Hepatocyte (in vitro differentiated cells): ENCODE measurements around the gene RIMBP2.

Experiments
- EZH2 ChIP-seq: fragments of 200-600 bp; sonication (generic); IDR thresholded peaks from 2 replicates; pipeline ENCODE4 v1.6.1; 2016; ENCODE audit warnings: antibody characterized with exemption, mild to moderate bottlenecking, borderline replicate concordance
- EZH2phosphoT487 ChIP-seq: fragments of 200-600 bp; sonication (generic); IDR thresholded peaks from one replicate; pipeline ENCODE4 v1.6.1; 2018; ENCODE audit warnings: antibody characterized with exemption, mild to moderate bottlenecking, low read depth, moderate library complexity; ENCODE audit not compliant: unreplicated experiment, severe bottlenecking
- TF ChIP-seq, protein P1 (sequence below): fragments of 200-600 bp; sonication (generic); IDR thresholded peaks from 2 replicates; pipeline ENCODE4 v1.5.1; 2016; ENCODE audit warnings: antibody characterized with exemption, mild to moderate bottlenecking; ENCODE audit not compliant: poor library complexity

DNA sequence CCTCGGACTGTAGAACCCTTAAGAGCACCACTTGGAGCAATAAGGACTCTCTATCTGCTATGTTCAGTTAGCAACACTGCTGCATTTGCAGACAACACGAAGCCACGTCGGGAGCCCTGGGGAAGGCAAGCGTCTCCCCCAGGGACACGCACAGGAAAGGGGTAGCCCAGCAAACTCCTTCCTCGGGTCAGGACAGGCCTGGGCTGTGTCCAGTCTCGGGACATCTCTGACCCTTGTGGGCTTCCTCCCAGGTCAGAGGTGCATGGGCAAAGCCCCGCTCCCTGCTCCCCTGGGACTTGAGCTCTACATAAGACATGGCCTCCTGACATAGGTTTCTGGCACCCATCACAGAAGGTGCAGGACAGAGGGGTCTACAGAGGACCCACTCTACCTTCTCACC is 258.9 kb downstream of the RIMBP2 start:
- TF ChIP-seq EZH2 (no peak), EZH2phosphoT487 (no peak)
- TF ChIP-seq, protein P1, sequence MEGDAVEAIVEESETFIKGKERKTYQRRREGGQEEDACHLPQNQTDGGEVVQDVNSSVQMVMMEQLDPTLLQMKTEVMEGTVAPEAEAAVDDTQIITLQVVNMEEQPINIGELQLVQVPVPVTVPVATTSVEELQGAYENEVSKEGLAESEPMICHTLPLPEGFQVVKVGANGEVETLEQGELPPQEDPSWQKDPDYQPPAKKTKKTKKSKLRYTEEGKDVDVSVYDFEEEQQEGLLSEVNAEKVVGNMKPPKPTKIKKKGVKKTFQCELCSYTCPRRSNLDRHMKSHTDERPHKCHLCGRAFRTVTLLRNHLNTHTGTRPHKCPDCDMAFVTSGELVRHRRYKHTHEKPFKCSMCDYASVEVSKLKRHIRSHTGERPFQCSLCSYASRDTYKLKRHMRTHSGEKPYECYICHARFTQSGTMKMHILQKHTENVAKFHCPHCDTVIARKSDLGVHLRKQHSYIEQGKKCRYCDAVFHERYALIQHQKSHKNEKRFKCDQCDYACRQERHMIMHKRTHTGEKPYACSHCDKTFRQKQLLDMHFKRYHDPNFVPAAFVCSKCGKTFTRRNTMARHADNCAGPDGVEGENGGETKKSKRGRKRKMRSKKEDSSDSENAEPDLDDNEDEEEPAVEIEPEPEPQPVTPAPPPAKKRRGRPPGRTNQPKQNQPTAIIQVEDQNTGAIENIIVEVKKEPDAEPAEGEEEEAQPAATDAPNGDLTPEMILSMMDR = no peak
